Measurements from ENCODE around the gene GOSR2. TPM values are rescaled to one million over a fixed set of nuclear protein-coding genes. Genes with fewer than 3 reads are reported as not detected.

The GOSR2 gene
- total RNA-seq (ENCODE audit: low replicate concordance): 60.2 and 63.4 TPM in 2 replicates
- long read RNA-seq, transcript GOSR2-232 (6 exons, 3,964 nt): major isoform, 150 of 278 reads
- long read RNA-seq, transcript GOSR2-239 (5 exons, 3,871 nt): minor isoform, 21 of 278 reads
- long read RNA-seq, transcript GOSR2-240 (5 exons, 3,059 nt): minor isoform, 25 of 278 reads
- long read RNA-seq, transcript GOSR2-209 (4 exons, 1,444 nt): minor isoform, 25 of 278 reads
- long read RNA-seq, partial matches to known transcripts: 6 of 278 reads
- long read RNA-seq, other reads (novel, unspliced or antisense): 13 of 278 reads

DNA sequence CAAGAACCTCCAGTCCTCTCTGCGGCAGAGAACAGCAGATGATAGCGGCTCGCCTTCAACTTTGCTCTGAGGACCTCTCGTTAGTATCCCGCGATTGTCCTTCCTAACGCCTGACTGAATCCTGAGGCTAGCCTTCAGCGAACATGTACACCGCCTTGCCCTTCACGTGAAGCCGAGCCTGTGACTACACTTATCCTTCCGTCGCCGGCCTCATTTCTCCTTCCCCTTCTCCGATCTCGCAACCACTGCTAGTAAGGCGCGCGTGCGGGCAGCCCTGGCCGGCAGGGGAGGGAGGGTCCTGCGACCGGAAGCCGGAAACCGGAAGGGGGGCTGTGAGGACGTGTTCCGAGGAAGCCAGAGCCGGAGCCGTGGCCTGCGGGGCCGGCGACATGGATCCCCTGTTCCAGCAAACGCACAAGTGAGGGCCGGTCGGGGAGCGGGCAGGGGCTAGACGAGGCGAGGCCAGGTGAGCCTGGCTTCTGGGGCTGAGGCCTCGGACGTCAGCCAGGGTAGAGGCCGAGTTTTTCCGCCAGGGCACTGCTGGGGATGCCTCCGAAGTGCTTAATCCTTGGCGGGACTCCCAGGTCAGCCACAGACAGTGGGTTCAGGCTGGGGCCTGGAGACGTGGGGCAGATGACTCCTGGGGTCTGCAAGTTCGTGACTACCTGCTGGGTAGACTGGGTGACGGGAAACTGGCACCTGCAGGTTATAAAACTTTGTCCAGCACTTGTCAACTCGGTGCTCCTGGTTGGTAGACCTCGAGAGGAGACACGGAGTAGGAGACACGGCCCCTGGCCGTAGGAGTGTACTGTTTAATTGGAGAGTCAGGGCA lies at the start of gene GOSR2:
TSS of gene GOSR2 (plus strand) at position 357 of the 832 bp plus-strand sequence. CDS start at position 390, 33 bp downstream.
- TF ChIP-seq, protein P1, sequence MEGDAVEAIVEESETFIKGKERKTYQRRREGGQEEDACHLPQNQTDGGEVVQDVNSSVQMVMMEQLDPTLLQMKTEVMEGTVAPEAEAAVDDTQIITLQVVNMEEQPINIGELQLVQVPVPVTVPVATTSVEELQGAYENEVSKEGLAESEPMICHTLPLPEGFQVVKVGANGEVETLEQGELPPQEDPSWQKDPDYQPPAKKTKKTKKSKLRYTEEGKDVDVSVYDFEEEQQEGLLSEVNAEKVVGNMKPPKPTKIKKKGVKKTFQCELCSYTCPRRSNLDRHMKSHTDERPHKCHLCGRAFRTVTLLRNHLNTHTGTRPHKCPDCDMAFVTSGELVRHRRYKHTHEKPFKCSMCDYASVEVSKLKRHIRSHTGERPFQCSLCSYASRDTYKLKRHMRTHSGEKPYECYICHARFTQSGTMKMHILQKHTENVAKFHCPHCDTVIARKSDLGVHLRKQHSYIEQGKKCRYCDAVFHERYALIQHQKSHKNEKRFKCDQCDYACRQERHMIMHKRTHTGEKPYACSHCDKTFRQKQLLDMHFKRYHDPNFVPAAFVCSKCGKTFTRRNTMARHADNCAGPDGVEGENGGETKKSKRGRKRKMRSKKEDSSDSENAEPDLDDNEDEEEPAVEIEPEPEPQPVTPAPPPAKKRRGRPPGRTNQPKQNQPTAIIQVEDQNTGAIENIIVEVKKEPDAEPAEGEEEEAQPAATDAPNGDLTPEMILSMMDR (conservative IDR thresholded peaks at IDR 0.05): no peak
- Mint-ChIP-seq H3K36me3 (no peaks in the 10 kb centered on the region), H3K4me3 (peak within 1 kb of the TSS; percentile 93), H3K9me3 (no peaks in the 10 kb centered on the region), H3K27me3 (no peaks in the 10 kb centered on the region), H3K4me1 (ENCODE audit: unreplicated experiment) (peaks cover 43% of the 10 kb centered on the region), H3K27ac (peak within 1 kb of the TSS; percentile 100)
- DNase-seq (ENCODE audit: extremely low spot score, unreplicated experiment): peak; percentile 91

DNA sequence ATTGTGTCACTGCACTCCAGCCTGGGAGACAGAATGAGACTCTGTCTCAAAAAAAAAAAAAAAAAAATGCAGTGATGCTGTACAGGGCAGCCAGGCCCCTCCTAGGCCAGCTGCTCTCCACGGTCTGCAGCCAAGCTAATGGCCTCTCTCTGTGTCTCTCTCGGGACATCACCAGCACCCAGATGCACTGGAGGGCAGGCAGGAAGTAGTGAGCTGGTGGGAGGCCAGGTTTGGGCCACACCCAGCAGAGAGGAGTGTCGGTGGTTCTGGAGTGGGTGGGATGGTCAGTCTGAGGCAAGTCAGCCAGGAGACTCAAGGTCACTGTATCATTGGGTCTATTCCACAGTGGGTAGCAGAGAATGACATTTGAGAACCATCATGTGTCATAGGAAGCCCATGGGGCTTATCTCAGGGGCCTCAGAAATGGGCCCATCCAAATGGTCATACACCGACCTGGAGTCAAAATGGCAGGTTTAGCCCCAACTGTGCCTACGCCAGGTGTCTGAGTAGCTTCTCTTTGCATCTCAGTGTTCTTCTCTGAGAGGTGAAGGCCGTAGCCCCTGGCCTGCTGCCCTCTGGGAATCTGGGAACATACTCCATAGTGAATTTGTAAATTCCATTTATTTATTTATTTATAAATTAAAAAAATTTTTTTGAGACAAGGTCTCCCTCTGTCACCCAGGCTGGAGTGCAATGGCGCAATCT lies 48.9 kb upstream of the GOSR2 start:
- TF ChIP-seq, protein P1 (conservative IDR thresholded peaks at IDR 0.05): no peak
- Mint-ChIP-seq H3K4me1 (ENCODE audit: unreplicated experiment) (no peaks in the 10 kb centered on the region), H3K4me3 (no peak overlapping the region), H3K9me3 (no peaks in the 10 kb centered on the region), H3K36me3 (no peaks in the 10 kb centered on the region), H3K27me3 (peaks cover 5% of the 10 kb centered on the region), H3K27ac (no peak overlapping the region)
- DNase-seq (ENCODE audit: extremely low spot score, unreplicated experiment): no peak

DNA sequence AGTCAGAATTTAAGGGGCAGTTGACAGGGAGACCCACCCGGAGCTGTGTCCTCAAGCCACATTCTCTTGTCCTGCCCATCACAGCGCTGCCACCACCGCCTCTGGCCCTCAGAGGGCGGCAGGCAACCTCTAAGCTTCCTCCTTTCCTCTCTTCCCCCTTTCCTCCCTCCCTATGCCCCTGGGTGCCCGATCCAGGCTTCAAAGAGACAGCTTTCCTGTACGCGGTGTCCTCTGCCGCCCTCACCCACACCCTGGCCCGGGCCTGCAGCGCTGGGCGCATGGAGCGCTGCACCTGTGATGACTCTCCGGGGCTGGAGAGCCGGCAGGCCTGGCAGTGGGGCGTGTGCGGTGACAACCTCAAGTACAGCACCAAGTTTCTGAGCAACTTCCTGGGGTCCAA lies 48.1 kb upstream of the GOSR2 start:
- TF ChIP-seq, protein P1 (conservative IDR thresholded peaks at IDR 0.05): no peak
- Mint-ChIP-seq H3K36me3 (no peaks in the 10 kb centered on the region), H3K9me3 (no peaks in the 10 kb centered on the region)

DNA sequence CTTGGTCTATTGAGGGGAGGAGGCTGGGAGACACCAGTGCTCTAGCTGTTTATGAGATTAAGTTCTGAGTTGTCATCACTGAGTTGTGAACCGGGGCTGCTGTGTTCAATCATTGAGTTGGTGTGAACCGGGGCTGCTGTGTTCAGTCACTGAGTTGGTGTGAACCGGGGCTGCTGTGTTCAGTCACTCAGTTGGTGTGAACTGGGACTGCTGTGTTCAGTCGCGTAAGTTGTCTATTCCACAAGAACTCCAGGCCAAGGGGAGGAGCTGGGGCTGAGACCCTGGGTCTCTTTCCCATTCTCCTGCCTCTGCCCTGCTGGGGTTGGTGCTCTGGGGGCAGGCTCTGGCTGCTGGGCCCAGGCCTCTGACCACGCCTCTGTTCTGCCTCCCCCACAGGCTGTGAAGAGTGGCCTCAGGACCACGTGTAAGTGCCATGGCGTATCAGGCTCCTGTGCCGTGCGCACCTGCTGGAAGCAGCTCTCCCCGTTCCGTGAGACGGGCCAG lies 47.1 kb upstream of the GOSR2 start:
- H3K36me3 Mint-ChIP-seq: no peaks in the 10 kb centered on the region
- H3K9me3 Mint-ChIP-seq: no peaks in the 10 kb centered on the region
- DNase-seq (ENCODE audit: extremely low spot score, unreplicated experiment): no peak
- no peak overlapping the region for H3K4me3 Mint-ChIP-seq
- H3K27me3 Mint-ChIP-seq: peaks cover 7% of the 10 kb centered on the region
- H3K4me1 Mint-ChIP-seq (ENCODE audit: unreplicated experiment): no peaks in the 10 kb centered on the region
- H3K27ac Mint-ChIP-seq: peak overlapping the region; percentile 61
- TF ChIP-seq, protein P1 (conservative IDR thresholded peaks at IDR 0.05): no peak

More for the DNA sequence above, 48.1 kb upstream of the GOSR2 start:
- Mint-ChIP-seq H3K27me3 (peaks cover 6% of the 10 kb centered on the region), H3K4me3 (no peak overlapping the region), H3K27ac (no peak overlapping the region), H3K4me1 (ENCODE audit: unreplicated experiment) (no peaks in the 10 kb centered on the region)
- DNase-seq (ENCODE audit: extremely low spot score, unreplicated experiment): no peak

DNA sequence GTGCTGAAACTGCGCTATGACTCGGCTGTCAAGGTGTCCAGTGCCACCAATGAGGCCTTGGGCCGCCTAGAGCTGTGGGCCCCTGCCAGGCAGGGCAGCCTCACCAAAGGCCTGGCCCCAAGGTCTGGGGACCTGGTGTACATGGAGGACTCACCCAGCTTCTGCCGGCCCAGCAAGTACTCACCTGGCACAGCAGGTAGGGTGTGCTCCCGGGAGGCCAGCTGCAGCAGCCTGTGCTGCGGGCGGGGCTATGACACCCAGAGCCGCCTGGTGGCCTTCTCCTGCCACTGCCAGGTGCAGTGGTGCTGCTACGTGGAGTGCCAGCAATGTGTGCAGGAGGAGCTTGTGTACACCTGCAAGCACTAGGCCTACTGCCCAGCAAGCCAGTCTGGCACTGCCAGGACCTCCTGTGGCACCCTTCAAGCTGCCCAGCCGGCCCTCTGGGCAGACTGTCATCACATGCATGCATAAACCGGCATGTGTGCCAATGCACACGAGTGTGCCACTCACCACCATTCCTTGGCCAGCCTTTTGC lies 46.5 kb upstream of the GOSR2 start:
- Mint-ChIP-seq H3K27ac (no peak overlapping the region), H3K9me3 (no peaks in the 10 kb centered on the region), H3K4me3 (no peak overlapping the region), H3K4me1 (ENCODE audit: unreplicated experiment) (no peaks in the 10 kb centered on the region), H3K27me3 (peaks cover 7% of the 10 kb centered on the region), H3K36me3 (no peaks in the 10 kb centered on the region)
- no peak for DNase-seq (ENCODE audit: extremely low spot score, unreplicated experiment)
- TF ChIP-seq, protein P1 (conservative IDR thresholded peaks at IDR 0.05): peak; percentile 49
